HepG2 (cell line): ENCODE data around the gene ZFAND2B. TPM values are rescaled to one million over a fixed set of nuclear protein-coding genes. Genes with fewer than 3 reads are reported as not detected.
A peak's percentile ranks its signal among the peaks of the same experiment; 100 is the strongest.

Source experiments
- ATF1 ChIP-seq: IDR thresholded peaks from 2 replicates; pipeline ENCODE4 v1.6.1; 2016; ENCODE audit warnings: mild to moderate bottlenecking, control low read depth
- CENPT ChIP-seq: sonication (generic); formaldehyde crosslinking; IDR thresholded peaks from 2 replicates; pipeline ENCODE4 v1.8.0; 2022; ENCODE audit warnings: low read depth, mild to moderate bottlenecking, moderate library complexity, missing genetic modification reagents
- DDIT3 ChIP-seq: sonication (generic); formaldehyde crosslinking; IDR thresholded peaks from 2 replicates; pipeline ENCODE4 v1.4.0; 2020; ENCODE audit warnings: mild to moderate bottlenecking, missing genetic modification reagents
- GATAD2A ChIP-seq: IDR thresholded peaks from 2 replicates; pipeline ENCODE4 v1.6.1; 2016
- GFI1 ChIP-seq: sonication (generic); formaldehyde crosslinking; IDR thresholded peaks from 2 replicates; pipeline ENCODE4 v1.5.0; 2020; ENCODE audit warnings: missing genetic modification reagents, mild to moderate bottlenecking, borderline replicate concordance
- HNF1A ChIP-seq, 2 experiments: sonication (generic) in 1 of 2; formaldehyde crosslinking in 1 of 2; IDR thresholded peaks; 2 replicates each; pipeline versions ENCODE4 v1.4.0 to v1.6.1; 2016 to 2020; ENCODE audit warnings: borderline replicate concordance in 1 of 2, low read depth in 1 of 2, mild to moderate bottlenecking in 1 of 2, missing genetic modification reagents in 1 of 2
- PREB ChIP-seq: sonication (generic); formaldehyde crosslinking; IDR thresholded peaks from 2 replicates; pipeline ENCODE4 v1.4.0; 2020; ENCODE audit warnings: missing genetic modification reagents
- REL ChIP-seq: sonication (generic); formaldehyde crosslinking; conservative IDR thresholded peaks from 2 replicates; pipeline ENCODE4 v1.8.0; 2022; ENCODE audit warnings: mild to moderate bottlenecking, missing genetic modification reagents, moderate library complexity
- REST ChIP-seq, 2 experiments: IDR thresholded peaks; 2 replicates each; pipeline ENCODE4 v1.6.1; 2011 to 2012; ENCODE audit warnings: low read length in 2 of 2, borderline replicate concordance in 1 of 2, low read depth in 1 of 2, mild to moderate bottlenecking in 1 of 2, moderate library complexity in 1 of 2
- STAG1 ChIP-seq: sonication (generic); formaldehyde crosslinking; IDR thresholded peaks from 2 replicates; pipeline ENCODE4 v1.4.0; 2020; ENCODE audit warnings: missing genetic modification reagents
- ZNF3 ChIP-seq: IDR thresholded peaks from 2 replicates; pipeline ENCODE4 v1.7.0; 2017; ENCODE audit warnings: inconsistent platforms
- ZNF33B ChIP-seq: sonication (generic); formaldehyde crosslinking; IDR thresholded peaks from 2 replicates; pipeline ENCODE4 v1.5.1; 2020; ENCODE audit warnings: mild to moderate bottlenecking, missing genetic modification reagents
- ZNF430 ChIP-seq: sonication (generic); formaldehyde crosslinking; IDR thresholded peaks from 2 replicates; pipeline ENCODE4 v1.9.0; 2021; ENCODE audit warnings: mild to moderate bottlenecking, missing genetic modification reagents
- ZNF772 ChIP-seq: sonication (generic); formaldehyde crosslinking; IDR thresholded peaks from 2 replicates; pipeline ENCODE4 v1.5.0; 2020; ENCODE audit warnings: mild to moderate bottlenecking, missing genetic modification reagents
- ZNF83 ChIP-seq: sonication (generic); formaldehyde crosslinking; IDR thresholded peaks from 2 replicates; pipeline ENCODE4 v1.4.0; 2020; ENCODE audit warnings: missing genetic modification reagents, mild to moderate bottlenecking, borderline replicate concordance
- ZNF883 ChIP-seq: sonication (generic); formaldehyde crosslinking; IDR thresholded peaks from 2 replicates; pipeline ENCODE4 v1.5.1; 2020; ENCODE audit warnings: mild to moderate bottlenecking, missing genetic modification reagents; ENCODE audit errors: not compliant biosample characterization
- ZSCAN12 ChIP-seq: sonication (generic); formaldehyde crosslinking; IDR thresholded peaks from 2 replicates; pipeline ENCODE4 v1.9.0; 2021; ENCODE audit warnings: mild to moderate bottlenecking, missing genetic modification reagents
- polyA plus RNA-seq, 8 experiments: library from polyadenylated mRNA; depleted of rRNA in 3 of 8; stranded (reverse) in 7 of 8; unstranded in 1 of 8; fragments of >200 nt; fragmentation: Illumina TruSeq in 4 of 8; extraction: Trizol in 4 of 8; gene quantifications; 2 replicates each; pipeline versions ENCODE4 v1.2.1 to v1.2.3, GENCODE V29; 2011 to 2016; ENCODE audit warnings: low read depth in 4 of 8, missing spikeins in 1 of 8, mixed read lengths in 1 of 8; ENCODE audit not compliant: insufficient read depth in 1 of 8
- total RNA-seq, 5 experiments: library from RNA; depleted of rRNA; stranded (reverse); fragments of >200 nt; fragmentation: Illumina TruSeq; extraction: Trizol; gene quantifications; 2 replicates each; pipeline ENCODE4 v1.2.3, GENCODE V29; 2016; ENCODE audit warnings: low read depth in 1 of 5

Gene ZFAND2B
- total and polyA plus RNA-seq, 2 of the 13 experiments (the other 11 are each of a cell fraction or from before 2014, with no cell fraction given): 53.3 to 115 TPM

- TF ChIP-seq REST (IDR thresholded peaks at IDR 0.05; ENCODE audit: borderline replicate concordance in 1 of 2, low read depth in 1 of 2, low read length in 2 of 2): peak in 1 of 2 experiments; percentile 37; a peak in 1 of 4 replicates
- TF ChIP-seq ATF1 (CRISPR knock-in tag): no peak
- no peak; the same call in none of the 2 replicates for TF ChIP-seq HNF1A (IDR thresholded peaks at IDR 0.05; ENCODE audit: low read depth)
- no peak; the same call in 1 of the 2 replicates for TF ChIP-seq HNF1A (CRISPR knock-in tag; IDR thresholded peaks at IDR 0.05; ENCODE audit: borderline replicate concordance)
- TF ChIP-seq ZNF772 (CRISPR knock-in tag): 0 out of 2 replicates have a peak, but pooled peaks have one; percentile 22
- TF ChIP-seq ZNF33B: no peak
- peak; percentile 96 for TF ChIP-seq GATAD2A (CRISPR knock-in tag)
- TF ChIP-seq GFI1: peak; percentile 75; the same call in 1 of the 2 replicates
- no peak for TF ChIP-seq ZSCAN12
- TF ChIP-seq ZNF430 (CRISPR knock-in tag): peak; percentile 63; the same call in 1 of the 2 replicates
- TF ChIP-seq REL: no peak; the same call in 1 of the 2 replicates
- TF ChIP-seq CENPT (CRISPR knock-in tag): no peak
- no peak for TF ChIP-seq PREB (CRISPR knock-in tag)
- TF ChIP-seq ZNF883 (CRISPR knock-in tag): no peak
- 0 out of 2 replicates have a peak, but pooled peaks have one; percentile 27 for TF ChIP-seq ZNF83 (CRISPR knock-in tag)
- no peak for TF ChIP-seq ZNF3
- TF ChIP-seq STAG1 (CRISPR knock-in tag): no peak
- TF ChIP-seq DDIT3 (CRISPR knock-in tag): no peak
Observed at GRCh38 chr2:219207884-219208740, 1.5 kb downstream of the ZFAND2B start (continued).
